Measurements from ENCODE around the gene FOXK1.

GRCh38 chr7:4707217-4707741, 25.2 kb downstream of the FOXK1 start:
- TF ChIP-seq CTCF (IDR thresholded peaks at IDR 0.05; ENCODE audit: low read depth, low read length) (no peak), EZH2phosphoT487 (IDR thresholded peaks at IDR 0.05; ENCODE audit: low read depth) (no peak)
